Activated gamma-delta T cell (primary cell): ENCODE measurements around the gene RFXANK.
"Not testable (repeated sequence)": the region's sequence is repeated elsewhere in the genome, so short reads cannot be mapped to it uniquely, and the experiment has no call there.

Source experiments
- DNase-seq: peaks from one replicate; lab custom pipeline; 2025; lab: John Stamatoyannopoulos, UW
- total RNA-seq, 2 donors: gene quantifications; one replicate each; lab custom pipeline; 2026; lab: John Stamatoyannopoulos, UW

The RFXANK gene, protein sequence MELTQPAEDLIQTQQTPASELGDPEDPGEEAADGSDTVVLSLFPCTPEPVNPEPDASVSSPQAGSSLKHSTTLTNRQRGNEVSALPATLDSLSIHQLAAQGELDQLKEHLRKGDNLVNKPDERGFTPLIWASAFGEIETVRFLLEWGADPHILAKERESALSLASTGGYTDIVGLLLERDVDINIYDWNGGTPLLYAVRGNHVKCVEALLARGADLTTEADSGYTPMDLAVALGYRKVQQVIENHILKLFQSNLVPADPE
- total RNA-seq = 35.7 to 35.8 reads per million in 2 donors

DNA sequence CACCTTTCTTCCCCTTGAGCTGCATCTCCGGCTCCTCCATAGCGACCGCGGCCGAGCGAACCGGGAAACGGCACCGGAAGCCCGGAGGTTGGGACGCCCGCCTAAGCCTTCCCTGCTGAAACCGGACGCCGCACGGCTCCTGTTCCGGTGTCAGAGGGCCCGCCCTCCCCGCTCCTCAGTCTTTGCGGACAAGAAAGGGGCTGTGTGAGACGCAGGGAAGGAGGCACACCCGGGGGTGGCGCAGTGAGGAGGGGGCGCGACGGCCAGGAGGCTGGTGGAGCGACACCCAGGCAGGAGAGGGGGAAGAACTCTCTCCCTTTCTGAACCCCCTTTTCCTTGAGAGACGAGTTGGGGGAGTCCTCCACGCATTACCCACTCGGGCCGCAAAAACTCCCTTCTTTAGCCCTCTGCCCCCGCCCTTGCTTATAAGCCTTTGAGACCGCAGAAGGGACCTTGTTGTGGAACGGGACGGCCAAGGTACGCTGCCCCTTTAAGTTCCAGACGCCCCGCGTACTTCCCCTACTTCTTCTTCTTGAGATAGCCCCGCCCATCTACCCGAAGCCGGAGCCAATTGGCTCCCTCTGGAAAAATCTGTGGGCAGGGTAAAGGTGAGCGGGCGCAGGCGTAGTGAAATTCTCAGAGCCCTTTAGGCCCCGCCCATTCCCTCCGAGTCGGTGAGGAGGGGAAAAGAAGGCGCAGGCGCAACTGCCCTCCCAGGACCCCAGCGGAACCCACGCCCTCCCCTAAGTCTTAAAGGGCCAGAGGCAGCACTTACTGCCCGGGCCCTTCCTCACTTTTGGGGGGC is at the start of gene RFXANK, which contains the start of gene BORCS8:
Gene RFXANK (plus strand): TSS at position 181 of the 805 bp plus-strand sequence. CDS start 1,689 bp downstream, outside the sequence.
Gene BORCS8 (minus strand): TSS at position 75 of the 805 bp plus-strand sequence. CDS start 35 bp downstream, at position 40.
- peak; percentile 74 for DNase-seq

DNA sequence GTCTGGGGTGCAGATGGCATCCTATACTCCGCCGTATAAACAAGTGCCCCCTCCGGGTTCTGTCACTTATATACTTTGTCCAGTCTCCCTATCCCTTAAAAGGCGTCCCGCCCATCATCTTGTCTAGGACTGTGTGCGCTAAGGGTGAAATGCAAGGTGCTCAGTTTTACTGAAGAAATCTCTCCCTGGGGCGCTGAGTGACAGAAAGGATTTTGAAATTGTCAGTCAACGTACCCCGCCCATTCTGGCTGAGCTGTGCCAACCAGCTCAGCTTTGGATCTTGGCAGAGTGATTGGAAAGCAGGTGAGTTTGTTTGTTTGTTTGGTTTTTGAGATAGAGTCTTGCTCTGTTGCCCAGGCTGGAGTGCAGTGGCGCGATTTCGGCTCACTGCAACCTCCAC is 49.7 kb upstream of the RFXANK start:
- DNase-seq = no peak

DNA sequence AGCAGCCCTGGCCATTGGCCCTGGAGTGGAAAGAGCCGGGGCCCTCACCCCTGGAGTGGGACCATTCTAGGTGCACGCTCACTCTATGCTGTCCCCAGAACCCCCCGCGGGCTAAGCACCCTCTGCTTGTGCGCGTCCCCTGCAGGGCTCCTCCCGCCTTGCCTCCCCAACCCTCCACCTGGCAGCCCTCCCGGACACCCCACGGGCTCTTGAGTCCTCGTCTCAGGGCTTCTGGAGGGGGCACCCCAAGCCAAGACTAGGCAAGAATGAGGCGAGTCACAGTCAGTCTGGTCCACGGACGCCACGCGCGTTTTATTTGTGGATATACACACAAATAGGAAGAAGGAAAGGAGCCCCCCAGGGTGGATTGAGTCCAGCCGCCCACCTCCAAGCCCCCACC is 46.8 kb upstream of the RFXANK start:
- DNase-seq = no peak

DNA sequence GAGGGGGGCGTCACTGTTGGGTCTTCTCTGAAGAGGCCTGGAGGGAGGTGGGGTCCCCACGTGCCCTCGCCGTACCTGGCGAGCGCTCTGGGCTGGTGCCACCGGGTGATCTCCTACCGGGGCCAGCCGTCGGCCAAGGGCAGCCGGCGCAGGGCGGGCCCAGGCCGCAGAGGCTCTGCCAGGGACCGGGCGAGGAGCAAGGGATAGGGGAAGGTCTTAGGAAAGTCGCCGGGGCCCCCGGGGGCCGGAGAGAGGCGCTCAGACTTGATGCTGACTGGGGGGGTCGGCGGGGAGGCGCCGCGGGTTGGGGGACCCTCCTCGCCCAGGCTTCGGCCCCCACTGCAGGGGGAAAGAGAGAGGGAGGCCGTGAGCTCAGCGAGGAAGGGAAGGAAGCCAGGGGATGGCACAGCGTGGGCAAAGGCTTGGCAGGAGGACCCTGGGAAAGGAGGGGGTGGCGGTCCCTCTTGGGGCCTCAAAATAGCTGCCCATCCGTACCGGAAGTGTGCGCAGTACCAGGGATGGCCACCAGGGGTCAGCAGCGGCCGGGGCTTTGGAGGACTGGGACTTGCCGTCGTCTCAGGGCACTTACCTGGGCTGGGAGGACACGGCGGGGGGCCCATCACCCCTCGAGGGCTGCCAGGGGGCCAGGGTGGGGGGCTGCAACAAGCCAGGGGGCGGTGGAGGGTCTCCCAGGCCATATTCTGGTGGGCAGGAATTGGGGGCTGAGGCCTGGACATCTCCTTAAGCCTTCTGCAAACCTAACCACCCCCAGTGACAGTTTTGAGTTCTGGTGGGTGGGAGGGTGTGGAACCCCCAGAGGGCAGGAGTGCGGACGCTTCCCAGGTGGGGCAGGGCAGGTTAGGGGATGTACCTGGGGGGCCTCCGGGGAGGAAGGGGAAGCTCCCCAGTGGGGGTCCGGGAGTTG is 46.1 kb upstream of the RFXANK start:
- peak; percentile 53 for DNase-seq

DNA sequence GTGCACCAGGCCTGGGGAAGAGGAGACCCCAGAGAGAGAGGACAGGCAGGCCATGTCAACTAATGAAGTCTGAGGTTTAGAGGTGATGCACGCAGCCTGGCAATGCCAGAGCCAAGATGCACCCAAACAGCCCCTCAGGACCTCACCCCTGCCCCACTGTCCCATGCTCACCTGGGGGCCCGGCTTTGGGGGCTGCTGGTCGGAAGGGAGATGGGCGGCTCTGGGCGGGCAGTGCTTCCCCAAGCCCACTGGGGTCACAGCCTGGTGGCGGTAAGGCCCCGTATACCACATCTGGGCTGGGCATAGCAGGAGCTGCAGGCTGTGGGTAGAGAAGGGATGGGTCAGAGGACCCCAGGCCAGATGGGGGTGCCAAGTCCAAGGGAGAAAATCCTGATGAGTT is 45.2 kb upstream of the RFXANK start:
- no peak for DNase-seq

DNA sequence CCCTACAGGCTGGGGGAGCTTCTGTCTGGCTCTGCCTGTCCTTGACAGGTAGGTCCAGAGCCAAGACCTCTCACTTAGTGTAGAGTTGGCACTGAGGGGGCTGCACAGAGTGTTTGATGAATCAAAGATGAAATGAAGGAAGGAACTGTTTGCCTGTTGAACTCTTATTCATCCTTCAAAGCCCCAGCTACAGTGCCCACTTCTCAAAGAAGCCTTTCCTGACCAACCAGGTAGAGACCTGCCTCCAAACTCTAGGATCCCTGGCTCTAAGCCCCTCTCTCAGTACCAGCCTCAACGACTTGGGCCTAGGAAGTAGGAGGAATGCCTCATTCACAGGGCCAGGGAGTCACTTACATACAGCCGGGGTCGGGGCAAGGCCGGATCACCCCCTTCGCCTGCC is 44.7 kb upstream of the RFXANK start:
- DNase-seq = no peak

DNA sequence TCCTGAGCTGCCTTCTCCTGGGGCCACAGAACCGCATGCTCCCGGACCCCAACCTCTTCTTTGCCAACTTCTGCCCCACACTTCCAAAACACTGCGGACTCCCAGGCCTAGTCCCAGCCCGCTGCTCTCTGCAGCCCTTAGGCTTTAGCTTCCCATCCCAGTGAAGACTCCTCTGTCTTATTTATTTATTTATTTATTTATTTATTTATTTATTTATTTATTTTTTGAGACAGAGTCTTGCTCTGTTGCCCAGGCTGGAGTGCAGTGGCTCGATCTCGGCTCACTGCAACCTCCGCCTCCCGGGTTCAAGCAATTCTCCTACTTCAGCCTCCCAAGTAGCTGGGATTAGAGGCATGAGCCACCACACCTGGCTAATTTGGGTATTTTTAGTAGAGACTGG is 43.6 kb upstream of the RFXANK start:
- DNase-seq = not testable (repeated sequence)

DNA sequence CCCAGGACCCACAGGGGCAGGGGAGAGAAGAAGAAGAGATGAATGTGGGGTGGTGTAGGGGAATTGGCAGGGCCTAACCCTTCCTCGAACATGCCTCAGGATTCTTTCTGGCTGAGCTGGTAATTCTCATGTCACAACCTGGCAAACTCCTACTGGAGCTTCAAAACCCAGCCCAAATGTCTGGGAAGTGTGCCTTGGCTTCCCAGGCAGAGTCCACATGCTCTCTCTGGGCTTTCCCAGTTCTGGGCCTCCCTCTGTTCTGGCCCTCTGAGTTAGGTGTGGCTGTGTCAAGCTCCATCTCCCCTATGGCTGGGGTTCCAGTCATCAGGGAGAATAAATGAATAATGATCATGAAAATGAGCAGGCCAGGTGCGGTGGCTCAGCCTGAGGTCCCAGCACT is 42.6 kb upstream of the RFXANK start:
- DNase-seq = no peak

DNA sequence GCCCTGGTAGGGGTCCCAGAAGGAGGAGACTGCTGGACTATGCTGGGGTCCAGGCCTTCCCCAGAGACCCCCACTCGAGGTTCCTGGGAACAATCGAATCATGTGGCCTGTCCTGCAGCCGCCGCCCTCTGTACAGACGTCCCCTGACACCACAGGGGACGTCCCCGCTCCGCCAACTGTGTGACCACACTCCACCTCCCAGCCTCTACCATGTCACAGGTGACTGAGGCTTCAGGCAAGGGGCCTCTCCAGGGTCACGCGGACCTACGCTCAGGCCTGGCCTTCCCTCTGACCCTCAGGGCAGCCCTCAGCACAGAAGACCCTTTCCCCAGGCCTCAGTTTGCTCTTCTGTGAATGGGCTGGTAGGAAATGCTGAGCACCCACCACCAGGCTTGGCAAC is 40.6 kb upstream of the RFXANK start:
- no peak for DNase-seq

DNA sequence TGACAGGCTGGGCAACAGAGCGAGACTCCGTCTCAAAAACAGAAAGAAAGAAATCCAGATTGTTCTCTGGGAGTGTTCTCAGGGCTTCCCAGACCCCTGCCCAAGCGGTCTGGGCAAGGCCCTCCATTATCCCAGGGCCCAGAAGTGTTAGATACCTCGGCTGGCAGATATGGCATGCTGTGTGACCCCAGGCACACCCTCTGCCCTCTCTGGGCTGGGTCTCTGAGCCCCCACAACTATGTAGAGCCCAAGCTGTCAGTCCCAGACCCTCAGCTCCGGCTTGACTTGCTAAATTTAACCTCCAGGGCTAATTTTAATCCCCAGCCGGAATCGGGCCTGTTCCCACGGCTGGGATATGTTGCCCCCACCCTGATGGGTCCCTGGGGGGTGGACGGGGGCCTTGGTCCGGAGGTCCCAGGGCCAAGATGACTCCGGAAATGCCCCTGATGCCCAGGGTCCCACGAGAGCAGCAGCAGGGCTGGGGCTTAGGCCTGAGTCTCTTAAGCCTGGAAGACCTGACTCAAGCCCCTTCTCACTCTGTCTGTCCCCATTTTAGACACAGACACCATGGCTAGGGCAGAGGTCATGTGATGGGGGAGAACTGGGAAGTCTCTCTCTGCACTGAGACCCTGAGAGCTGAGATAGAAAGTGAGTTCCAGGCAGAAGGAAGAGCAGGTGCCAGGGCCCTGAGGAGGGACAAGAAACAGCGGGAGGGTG is 39.2 kb upstream of the RFXANK start:
- DNase-seq = no peak

DNA sequence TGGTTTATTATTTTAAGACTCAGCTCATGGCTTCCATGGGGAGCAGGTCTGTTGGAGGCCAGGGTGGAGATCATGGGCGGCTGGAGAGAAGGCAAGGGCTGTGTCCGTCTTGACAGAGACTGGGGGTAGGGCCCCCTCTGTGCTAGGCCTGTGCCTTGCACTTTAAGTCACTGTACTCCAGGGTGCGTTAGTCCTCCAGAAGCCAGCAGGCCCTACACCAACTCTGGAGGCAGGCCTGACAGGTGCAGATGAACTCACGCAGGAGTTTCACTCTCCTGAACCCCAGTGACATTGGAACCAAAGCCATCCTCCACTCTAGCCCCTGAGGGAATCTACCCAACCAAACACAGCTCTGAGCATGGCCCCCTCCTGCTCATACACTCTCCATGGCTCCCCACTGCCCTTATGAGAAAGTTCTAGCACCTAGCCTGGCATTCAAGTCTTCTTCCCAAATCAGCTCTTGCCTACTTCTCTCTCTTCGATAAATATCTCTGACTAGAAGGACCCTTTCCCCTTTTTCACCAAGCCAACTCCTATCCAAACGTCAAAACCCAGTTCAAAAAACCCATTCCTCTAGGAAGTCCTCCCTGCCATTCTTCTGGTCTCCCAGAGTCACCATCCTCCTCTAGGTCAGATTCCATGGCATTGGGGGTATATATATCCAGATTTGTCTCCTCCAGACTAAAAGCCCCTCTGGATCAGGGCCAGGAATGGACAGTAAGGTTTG is 37.1 kb upstream of the RFXANK start:
- DNase-seq = no peak

DNA sequence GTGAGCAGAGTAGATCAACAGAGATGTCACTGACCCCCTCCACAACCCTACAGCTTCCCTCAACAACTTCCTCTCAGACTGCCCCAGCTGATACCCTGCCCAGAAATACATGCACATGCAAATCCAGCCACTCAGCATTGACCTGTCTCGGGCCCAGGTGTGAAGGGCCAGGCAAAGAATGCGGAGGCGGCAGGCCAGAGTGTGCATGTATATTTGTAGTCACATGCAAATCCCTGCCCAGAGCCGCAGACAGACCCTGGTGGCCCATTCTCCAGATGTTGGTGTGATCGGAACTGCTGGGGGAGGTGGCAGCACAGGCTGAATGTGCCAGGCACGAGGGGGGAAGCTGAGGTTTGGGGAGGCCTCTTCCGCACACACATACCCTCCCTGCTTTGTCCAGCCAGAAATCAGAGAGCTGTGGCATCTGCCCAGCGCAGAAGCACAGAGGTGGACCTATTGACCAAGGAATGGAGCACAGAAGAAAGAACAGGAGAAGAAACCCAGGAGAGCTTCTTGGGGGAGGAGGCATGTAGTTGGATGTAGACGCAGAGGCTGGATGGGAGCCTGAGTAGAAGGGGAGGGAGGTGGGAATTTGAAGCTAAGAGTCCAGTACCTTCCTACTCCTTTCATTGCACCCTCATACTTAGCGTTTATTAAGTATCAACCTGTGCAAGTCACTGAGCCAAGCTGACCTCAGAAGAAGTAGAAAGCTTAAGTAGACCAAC is 36.4 kb upstream of the RFXANK start:
- no peak for DNase-seq

DNA sequence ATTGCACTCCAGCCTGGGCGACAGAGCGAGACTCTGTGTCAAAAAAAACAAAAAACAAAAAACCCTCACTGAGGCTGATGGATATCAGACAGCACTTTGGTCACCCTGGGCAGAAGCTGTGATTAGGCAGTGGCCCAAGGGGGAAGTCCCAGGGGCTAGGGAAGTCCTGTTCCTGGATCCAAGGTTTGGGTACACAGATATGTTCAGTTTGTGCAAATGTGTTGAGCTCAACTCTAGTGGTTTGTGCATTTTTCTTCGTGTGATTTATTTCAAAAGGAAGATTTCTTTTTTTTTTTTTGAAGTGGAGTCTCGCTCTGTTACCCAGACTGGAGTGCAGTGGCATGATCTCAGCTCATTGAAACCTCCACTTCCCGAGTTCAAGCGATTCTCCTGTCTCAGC is 34.2 kb upstream of the RFXANK start:
- no peak for DNase-seq

DNA sequence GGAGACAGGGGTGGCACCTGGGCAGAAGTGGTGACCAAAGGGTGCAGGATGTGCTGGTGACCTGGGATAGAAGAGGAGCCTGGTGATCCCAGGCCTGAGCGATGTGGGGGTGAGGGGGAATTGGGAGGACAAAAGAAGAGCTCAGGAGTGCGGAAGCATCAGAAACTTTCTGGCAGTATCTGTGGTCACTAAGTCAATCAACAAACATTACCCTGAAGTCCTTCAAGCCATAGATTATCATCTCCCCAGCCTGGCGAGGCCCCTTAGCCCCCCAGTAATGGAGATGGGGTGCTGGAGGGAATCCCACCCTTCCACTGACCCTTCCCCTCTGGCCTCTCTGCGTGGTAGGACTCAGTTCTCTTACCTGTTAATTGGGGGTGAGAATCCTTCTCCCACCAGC is 32.5 kb upstream of the RFXANK start:
- no peak for DNase-seq

DNA sequence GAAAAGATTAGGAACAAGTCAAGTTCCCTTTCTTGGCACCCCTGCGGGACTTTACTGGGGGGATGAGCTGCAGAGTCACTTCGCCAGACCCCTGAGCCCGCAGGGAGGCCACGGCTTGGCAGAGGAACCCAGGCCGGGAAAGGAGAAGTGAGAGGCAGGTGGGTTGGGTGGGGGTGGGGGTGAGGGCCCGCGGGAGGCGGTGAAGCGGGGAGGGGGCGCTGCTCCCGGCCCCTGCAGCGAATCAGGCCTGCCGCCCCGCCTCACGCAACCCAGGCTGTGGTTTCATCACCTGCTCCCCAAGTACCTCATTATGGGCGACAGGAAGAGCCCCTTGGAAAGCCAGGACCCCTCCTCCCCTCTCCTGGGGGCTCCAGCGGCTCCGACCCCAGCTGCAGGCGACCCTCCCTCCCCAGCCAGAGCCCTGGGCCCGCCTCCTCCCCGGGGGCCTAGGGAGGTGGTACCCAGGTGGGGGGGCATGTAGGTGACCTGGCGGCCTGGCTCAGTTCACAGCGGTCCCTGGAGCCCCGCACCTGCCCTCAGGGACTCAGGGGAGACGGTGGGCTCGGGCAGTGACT is 31.5 kb upstream of the RFXANK start:
- no peak for DNase-seq

DNA sequence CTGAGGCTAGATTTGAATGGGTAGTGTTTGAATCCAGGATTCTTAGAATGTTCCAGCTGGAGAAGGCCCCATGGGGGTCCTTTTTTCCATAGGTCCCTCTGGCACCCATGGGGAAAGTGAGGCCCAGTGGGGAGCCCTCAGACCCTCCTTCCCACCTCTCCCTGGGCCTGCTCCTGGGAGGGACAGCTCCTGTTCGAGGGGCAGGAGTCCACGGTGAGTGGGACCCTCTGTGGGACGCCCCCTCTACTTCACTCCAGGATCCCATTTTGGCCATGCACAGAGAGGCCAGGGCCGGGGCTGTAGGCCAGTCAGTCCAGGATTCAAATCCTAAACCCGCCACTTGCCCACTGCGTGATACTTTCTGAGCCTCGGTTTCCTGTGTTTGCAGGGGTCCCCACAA is 29.6 kb upstream of the RFXANK start:
- DNase-seq = no peak

DNA sequence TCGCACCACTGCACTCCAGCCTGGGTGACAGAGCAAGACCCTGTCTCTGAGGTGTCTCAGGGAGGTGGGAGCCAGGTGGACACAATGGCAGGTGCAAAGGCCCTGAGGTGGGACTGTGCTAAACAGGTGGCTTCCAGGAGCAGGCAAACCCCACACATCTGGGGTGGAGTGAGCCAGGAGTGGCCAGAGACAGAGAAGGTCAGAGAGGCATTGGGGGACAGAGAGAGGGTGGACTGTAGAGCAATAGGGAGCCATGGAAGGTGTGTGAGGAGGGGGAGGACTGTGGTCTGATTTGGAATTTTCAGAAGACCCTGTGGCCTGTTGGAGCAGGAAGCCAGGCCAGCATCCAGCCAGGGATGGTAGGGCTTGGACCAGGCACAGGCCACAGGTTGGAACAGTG is 26.7 kb upstream of the RFXANK start:
- no peak for DNase-seq

DNA sequence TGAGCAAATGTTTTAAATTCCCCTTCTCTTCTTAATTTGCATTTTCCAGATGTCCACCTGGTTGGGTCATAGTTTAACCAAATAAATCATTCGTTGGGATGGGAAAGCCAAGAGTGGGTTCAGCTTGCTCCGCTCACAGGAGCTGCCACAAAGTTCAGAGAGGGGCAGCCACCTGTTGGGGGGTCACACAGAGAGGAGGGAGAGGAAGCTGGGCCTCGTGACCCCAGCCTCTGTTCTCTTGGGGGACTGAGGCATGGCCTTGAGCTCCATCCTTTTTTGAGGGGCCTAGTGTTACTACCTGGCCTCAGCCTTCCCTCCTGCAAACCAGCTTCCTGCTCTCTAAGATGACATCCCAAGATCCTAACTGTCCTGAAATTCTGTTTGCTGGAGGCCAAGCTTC is 24.4 kb upstream of the RFXANK start:
- DNase-seq = no peak

DNA sequence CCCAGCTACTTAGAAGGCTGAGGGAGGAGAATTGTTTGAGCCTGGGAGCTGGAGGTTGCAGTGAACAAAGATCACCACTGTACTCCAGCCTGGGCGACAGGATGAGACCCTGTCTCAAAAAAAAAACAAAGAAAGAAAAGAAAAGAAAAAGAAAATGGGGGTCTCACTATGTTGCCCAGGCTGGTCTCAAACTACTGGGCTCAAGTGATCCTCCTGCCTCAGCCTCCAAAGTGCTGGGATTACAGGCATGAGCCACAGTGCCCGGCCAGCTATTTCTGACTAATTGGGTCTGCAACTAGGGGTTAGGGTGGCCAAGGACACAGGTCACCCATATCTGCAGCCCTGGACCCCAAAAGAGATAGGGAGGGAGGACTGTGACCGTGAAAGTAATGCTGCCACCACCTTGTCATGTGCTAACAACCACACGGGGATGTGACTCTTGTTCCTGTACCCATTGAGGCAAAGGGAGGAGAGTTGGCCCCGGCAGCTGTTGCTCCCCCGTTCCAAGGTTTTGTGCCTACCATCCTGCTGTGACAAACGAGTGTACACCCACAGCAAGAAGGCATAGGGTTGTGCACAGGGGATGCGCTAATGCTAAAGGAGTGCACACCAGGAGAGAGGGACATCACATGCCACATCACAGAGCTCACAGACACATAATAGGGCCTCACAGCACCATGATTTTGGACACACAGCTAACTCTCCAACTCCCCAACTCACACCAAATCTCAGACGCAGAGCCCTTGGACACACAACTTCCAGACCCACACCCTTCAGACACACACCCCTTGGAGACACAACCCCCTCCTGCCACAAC is 22.6 kb upstream of the RFXANK start:
- no peak for DNase-seq
